ENCODE data around the gene TET2.

Gene TET2

DNA sequence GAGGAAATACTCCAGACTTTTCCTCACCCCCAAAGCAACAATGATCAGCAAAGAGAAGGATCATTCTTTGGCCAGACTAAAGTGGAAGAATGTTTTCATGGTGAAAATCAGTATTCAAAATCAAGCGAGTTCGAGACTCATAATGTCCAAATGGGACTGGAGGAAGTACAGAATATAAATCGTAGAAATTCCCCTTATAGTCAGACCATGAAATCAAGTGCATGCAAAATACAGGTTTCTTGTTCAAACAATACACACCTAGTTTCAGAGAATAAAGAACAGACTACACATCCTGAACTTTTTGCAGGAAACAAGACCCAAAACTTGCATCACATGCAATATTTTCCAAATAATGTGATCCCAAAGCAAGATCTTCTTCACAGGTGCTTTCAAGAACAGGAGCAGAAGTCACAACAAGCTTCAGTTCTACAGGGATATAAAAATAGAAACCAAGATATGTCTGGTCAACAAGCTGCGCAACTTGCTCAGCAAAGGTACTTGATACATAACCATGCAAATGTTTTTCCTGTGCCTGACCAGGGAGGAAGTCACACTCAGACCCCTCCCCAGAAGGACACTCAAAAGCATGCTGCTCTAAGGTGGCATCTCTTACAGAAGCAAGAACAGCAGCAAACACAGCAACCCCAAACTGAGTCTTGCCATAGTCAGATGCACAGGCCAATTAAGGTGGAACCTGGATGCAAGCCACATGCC, 89.7 kb downstream of the TET2 start:
- no peak for DNase-seq (ENCODE audit: low read depth)

DNA sequence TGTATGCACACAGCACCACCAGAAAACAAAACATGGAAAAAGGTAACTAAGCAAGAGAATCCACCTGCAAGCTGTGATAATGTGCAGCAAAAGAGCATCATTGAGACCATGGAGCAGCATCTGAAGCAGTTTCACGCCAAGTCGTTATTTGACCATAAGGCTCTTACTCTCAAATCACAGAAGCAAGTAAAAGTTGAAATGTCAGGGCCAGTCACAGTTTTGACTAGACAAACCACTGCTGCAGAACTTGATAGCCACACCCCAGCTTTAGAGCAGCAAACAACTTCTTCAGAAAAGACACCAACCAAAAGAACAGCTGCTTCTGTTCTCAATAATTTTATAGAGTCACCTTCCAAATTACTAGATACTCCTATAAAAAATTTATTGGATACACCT, 90.2 kb downstream of the TET2 start:
- DNase-seq (ENCODE audit: low read depth), result no peak

DNA sequence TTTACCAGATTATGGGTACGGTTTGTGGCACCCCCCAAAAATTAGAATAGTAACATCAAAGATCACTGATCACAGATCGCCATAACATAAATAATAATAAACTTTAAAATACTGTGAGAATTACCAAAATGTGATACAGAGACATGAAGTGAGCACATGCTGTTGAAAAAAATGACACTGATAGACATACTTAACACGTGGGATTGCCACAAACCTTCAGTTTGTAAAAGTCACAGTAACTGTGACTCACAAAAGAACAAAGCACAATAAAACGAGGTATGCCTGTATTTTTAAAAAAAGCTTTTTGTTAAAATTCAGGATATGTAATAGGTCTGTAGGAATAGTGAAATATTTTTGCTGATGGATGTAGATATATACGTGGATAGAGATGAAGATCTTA, 93.4 kb downstream of the TET2 start:
- no peak for DNase-seq (ENCODE audit: low read depth)

DNA sequence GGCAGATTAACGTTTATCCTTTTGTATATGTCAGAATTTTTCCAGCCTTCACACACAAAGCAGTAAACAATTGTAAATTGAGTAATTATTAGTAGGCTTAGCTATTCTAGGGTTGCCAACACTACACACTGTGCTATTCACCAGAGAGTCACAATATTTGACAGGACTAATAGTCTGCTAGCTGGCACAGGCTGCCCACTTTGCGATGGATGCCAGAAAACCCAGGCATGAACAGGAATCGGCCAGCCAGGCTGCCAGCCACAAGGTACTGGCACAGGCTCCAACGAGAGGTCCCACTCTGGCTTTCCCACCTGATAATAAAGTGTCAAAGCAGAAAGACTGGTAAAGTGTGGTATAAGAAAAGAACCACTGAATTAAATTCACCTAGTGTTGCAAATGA, 94.8 kb downstream of the TET2 start:
- DNase-seq (ENCODE audit: low read depth), result no peak

DNA sequence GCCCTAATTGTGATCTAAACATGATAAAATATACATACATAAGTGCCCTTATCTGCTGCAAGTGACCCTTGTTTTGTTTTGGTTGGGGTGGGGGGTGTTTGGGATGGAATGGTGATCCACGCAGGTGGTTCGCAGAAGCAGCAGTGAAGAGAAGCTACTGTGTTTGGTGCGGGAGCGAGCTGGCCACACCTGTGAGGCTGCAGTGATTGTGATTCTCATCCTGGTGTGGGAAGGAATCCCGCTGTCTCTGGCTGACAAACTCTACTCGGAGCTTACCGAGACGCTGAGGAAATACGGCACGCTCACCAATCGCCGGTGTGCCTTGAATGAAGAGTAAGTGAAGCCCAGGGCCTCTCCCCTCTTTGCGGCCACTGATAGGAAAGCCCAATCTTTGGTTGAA, 96.8 kb downstream of the TET2 start:
- no peak for DNase-seq (ENCODE audit: low read depth)

DNA sequence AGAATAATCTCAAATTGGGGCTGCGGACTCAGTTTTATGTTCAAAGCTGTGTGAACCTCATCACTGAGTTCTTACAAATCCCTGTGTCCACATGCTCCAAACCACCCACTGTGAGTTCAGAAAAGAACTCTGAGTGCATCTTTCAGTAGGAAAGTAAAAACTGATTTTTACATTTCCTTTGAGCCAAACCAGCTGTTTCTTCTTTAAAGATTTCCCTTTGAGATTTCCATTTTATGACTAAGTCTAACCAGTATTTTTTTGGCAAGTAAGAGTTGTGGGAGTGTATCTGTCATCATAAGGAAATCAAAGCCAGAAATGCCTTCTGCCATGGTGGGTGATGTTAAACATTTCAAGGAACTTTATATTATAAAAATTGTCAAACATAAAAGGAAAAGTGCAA, 100.0 kb downstream of the TET2 start:
- peak; percentile 72 for DNase-seq (ENCODE audit: low read depth)

DNA sequence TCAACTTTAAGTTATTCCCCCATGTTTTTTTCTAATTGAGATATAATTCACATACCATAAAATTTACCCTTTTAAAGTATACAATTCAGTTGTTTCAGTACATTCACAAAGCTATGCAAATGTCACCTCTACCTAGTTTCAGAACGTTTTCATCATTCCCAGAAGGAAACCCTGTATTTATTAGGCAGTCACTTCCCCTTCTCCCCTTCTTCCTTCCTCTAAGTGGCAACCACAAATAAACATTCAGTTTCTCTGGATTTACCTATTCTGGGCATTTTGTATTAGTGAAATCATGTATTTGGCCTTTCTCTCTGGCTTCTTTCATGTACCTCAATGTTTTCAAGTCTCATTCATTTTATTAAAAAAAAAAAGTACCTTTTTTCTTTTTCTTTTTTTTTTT, 101.9 kb downstream of the TET2 start:
- no peak for DNase-seq (ENCODE audit: low read depth)

DNA sequence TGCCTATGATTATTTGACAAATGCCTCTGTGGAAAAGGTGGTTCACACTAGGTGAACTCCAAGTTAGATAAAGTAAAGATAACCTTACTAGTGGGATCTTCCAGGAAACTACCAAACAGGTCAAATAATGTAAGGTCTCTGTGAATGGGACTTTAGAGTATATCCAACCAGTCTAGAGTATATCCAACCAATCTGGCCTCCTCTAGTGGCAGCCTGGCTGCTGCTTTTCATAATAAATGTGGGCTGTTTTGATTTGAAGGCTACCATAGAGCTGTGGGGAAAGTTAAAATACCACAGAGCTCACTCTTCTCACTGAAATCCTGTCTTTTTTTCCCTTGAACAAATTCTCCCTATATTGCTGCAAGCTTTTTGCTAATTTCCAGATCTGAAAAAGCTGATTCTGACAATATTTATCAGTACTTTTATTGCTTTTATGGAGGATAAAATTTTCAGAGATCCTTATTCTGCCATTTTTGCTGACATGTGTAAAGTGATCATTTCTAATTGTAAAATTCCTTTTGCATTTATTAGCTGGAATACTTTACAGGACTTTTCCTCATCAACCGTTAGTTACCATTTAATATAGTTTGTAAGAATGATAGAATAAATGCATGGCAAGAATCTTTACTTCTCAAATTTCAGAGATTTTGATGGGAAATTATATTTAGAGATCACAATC, 111.3 kb downstream of the TET2 start:
- no peak for DNase-seq (ENCODE audit: low read depth)

DNA sequence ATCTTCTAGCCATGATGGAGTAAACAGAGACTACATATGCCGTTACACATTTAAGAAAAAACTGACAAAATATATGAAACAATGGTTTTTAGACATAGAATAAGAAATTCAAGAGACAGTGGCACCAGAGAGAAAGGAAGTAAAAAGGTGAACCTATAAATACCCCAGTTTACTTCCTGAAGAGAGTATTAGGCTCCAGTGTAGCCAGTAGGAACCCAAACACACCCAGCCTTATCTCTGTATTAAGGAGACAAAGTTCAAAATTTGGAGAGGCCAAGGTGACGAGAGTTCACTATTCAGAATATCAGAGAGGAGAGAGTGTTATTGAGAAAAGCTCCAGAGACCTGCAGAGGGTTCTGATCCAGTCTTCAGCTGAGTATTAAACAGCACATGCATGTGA, 119.0 kb downstream of the TET2 start:
- no peak for DNase-seq (ENCODE audit: low read depth)

DNA sequence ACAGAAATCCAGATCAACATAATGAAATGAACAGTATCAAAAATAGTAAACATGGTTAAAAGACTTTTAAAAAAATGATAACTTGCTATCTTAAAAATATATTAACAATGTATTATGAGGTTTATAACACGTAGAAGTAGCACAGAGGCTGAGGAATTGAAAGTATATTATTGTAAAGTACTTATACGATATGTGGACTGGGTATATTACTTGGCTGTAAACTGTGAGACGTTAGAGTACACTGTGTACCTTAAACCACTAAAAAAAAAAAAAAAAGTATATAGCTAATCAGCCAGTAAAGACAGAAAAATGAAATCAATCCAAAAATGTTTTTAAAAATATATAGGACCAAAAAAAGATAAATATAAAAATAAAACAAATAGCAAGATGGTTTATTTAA, 120.6 kb downstream of the TET2 start:
- no peak for DNase-seq (ENCODE audit: low read depth)

DNA sequence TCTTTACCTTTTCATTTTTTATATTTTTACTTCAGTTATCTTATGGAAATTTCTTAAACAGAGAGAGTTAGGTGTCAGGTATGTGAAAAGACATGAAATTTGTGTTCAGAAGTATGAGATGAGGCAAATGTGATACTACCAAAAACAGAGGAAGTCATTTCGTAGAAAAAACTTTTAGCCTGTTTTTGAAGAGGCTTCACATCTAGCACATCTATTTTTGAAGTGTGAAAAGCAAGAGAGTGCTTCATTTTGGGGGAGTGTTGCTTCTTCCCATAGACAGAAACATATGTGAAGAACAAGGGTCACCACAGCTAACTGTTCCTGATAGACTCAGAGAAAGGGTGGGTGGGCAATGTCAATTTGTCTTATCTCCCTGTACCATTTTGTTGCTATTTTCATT, 125.3 kb downstream of the TET2 start:
- DNase-seq (ENCODE audit: low read depth), result no peak

DNA sequence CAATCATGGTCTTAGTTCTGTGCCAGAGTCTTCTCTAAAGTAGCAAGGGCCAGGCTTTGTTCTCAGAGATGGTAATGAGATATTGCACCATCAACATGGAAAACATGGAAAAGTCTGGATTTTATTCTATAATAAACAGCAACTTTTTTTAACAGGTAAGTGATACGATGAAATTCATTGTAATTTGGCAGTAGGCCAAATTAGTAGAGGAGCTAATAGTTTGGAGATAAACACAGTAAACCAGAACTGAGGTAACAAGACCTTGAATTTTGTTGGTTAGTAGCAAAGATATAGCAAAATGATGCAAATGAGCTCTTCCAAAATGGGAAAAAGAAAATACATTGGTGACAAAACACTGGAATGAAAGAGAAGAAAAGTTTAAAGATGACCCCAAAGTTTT, 126.6 kb downstream of the TET2 start:
- DNase-seq (ENCODE audit: low read depth), result no peak

DNA sequence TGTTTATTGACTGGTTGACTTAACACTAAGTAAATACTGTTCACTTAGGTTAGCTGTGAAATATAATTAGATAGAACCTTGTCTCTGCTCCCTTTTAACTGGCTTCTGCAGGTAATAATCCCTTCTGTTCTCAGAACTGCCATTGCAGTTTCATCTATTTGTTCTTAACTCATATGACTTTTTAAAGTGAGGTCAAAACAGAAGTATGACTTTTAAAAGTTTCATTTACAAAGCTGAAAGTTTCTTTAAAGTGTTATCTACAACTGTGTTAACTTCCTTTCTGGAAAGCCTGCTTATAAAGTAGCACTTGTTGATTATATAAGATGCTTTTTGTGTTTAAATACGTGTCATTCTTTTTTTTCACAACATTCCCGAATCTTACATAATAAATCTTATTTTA, 127.4 kb downstream of the TET2 start:
- DNase-seq (ENCODE audit: low read depth), result no peak

DNA sequence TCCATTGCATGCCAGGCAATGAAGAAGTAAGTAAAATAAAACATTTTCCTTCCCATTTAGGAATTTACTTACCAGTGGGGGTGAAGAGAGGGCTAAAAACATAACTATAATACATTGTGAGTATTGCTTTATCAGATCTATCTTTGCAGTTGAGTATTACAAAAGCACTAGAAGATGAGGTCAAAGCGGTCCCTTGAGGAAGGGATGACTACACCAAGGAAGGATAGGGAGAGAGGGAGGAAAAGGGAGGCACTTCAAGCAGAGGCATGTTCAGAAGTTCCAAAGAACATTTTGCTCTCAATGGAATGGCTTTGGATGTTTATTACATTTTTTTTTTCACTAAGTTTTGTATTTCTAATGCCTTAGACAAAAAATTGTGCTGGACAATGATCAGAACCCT, 127.8 kb downstream of the TET2 start:
- DNase-seq (ENCODE audit: low read depth), result no peak

DNA sequence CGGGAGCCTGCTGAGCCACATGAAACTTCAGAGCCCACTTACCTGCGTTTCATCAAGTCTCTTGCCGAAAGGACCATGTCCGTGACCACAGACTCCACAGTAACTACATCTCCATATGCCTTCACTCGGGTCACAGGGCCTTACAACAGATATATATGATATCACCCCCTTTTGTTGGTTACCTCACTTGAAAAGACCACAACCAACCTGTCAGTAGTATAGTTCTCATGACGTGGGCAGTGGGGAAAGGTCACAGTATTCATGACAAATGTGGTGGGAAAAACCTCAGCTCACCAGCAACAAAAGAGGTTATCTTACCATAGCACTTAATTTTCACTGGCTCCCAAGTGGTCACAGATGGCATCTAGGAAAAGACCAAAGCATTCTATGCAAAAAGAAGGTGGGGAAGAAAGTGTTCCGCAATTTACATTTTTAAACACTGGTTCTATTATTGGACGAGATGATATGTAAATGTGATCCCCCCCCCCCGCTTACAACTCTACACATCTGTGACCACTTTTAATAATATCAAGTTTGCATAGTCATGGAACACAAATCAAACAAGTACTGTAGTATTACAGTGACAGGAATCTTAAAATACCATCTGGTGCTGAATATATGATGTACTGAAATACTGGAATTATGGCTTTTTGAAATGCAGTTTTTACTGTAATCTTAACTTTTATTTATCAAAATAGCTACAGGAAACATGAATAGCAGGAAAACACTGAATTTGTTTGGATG, 129.9 kb downstream of the TET2 start:
- DNase-seq (ENCODE audit: low read depth), result no peak

DNA sequence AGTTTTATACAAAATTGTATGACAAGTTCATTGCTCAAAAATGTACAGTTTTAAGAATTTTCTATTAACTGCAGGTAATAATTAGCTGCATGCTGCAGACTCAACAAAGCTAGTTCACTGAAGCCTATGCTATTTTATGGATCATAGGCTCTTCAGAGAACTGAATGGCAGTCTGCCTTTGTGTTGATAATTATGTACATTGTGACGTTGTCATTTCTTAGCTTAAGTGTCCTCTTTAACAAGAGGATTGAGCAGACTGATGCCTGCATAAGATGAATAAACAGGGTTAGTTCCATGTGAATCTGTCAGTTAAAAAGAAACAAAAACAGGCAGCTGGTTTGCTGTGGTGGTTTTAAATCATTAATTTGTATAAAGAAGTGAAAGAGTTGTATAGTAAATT, 131.0 kb downstream of the TET2 start:
- no peak for DNase-seq (ENCODE audit: low read depth)

DNA sequence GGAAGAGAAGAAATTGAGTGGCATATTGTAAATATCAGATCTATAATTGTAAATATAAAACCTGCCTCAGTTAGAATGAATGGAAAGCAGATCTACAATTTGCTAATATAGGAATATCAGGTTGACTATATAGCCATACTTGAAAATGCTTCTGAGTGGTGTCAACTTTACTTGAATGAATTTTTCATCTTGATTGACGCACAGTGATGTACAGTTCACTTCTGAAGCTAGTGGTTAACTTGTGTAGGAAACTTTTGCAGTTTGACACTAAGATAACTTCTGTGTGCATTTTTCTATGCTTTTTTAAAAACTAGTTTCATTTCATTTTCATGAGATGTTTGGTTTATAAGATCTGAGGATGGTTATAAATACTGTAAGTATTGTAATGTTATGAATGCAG, 132.6 kb downstream of the TET2 start:
- no peak for DNase-seq (ENCODE audit: low read depth)

DNA sequence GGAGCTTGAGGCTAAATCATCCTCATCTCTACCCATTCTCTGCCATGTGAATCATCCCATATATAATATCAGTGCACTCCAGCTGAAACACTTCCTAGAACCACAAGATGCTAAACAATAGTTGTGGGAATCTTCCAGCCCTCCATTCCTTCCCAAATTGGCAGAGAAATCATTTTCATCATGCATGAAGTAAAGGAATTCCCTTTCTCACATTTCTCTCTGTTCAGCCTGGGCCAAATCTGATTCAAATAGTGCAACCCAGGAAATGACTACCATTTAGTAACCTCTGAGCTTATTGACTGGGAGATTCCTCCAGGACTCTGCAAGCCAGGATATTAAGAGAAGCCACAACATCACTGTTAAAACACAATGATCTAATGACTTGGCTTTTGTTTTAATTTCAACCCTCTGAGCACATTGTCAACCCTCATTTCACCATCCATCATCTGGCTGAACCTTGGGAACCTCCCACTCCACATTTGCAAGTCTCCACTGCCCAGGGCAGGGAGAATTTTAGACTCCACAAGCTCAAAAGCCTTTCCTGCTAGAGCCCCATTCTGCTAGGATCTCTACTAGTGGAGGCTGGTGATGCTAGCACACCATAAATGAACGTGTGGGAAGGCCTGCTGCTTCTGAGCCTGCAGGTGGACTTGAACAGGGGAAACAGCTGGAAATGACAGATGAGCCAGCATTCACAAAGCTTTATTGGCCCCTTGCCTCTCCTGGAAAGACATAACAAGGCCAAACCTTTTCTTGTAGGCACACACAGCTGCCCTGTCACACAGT, 133.9 kb downstream of the TET2 start:
- DNase-seq (ENCODE audit: low read depth), result peak; percentile 95

DNA sequence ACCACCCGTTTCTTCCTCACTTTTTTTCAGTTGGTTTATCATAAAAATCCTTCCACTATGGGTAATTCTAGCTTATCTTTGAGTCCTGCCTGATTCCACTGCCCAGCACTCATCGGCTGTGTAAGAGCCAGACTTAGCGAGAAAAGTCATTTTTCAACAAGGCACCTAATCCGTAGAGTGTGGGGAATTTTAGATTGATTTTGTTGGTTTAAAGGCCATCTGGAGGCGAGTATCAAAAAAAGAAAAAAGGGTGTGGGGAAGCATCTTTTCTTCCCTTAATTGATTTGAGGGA, 134.4 kb downstream of the TET2 start:
- no peak for DNase-seq (ENCODE audit: low read depth)

DNA sequence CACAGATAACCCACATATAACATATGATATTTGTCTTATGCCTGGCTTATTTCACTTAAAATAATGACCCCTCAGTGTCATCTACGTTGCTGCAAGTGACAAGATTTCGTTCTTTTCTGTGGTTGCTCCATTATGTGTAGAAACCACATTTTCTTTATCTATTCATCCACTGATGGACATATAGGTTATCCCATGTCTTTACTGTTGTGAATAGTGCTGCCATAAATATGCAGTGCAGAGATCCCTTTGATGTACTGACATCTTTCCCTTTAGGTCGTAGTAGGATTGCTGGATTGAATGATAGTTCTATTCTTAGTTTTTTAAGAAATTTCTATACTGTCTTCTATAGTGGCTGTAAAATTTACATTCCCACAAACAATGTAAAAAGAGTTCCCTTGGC, 135.8 kb downstream of the TET2 start:
- no peak for DNase-seq (ENCODE audit: low read depth)

DNA sequence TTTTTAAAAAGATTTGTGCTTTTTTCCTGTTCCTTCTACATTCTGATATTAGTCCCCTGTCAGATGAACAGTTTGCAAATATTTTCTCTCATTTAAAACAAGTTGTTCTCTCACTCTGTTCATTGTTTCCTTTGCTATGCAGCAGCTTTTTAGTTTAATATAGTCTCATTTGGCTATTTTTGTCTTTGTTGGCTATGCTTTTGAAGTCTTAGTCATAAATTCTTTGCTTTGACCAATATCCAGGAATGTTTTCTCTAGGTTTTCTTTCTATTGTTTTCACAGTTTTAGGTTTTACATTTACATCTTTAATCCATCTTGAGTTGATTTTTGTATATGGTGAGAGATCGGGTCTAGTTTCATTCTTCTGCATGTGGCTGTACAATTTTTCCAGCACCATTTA, 136.8 kb downstream of the TET2 start:
- no peak for DNase-seq (ENCODE audit: low read depth)

DNA sequence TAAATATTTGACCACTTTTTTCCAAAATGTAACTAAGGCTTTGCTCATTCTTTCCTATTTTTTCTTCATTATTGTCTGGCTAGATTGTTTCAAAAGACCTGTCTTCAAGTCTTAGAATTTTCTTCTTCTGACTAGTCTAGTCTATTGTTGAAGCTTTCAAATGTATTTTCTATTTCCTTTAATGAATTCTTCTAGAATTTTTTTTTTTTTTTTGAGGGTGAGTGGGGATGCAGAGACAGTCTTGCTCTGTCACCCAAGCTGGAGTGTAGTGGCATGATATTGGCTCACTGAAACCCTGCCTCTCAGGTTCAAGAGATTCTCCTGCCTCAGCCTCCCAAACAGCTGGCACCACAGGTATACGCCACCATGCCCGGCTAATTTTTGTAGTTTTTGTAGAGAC, 141.4 kb downstream of the TET2 start:
- DNase-seq (ENCODE audit: low read depth), result no peak

DNA sequence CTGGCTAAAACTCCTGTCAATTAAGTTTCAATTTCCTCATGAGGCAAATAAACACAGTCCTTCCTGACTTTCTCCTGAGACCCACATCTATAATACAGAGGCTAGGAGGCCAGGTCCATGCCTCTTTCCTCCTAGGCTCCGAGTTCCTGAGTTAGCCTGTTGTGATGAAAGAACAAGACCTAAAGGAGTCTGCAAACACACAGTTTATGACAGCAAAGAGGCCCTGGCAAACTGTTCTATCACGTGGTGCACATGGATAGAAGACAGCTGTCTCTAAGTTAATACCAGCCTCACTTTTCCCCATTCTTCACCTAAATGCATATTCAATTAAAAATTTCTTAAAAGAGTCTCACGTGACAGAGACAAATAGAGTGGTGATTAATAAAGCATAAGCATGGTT, 145.2 kb downstream of the TET2 start:
- DNase-seq (ENCODE audit: low read depth), result no peak

All from stromal cell of bone marrow (primary cell).